NCI-H146 treated with DMSO at 0.1 percent for 48 hours (cell line): ENCODE results near the gene GABBR2.

Experiments
- DNase-seq: peaks from one replicate; lab custom pipeline; 2025; ENCODE audit not compliant: unreplicated experiment; lab: John Stamatoyannopoulos, UW

The GABBR2 gene

DNA sequence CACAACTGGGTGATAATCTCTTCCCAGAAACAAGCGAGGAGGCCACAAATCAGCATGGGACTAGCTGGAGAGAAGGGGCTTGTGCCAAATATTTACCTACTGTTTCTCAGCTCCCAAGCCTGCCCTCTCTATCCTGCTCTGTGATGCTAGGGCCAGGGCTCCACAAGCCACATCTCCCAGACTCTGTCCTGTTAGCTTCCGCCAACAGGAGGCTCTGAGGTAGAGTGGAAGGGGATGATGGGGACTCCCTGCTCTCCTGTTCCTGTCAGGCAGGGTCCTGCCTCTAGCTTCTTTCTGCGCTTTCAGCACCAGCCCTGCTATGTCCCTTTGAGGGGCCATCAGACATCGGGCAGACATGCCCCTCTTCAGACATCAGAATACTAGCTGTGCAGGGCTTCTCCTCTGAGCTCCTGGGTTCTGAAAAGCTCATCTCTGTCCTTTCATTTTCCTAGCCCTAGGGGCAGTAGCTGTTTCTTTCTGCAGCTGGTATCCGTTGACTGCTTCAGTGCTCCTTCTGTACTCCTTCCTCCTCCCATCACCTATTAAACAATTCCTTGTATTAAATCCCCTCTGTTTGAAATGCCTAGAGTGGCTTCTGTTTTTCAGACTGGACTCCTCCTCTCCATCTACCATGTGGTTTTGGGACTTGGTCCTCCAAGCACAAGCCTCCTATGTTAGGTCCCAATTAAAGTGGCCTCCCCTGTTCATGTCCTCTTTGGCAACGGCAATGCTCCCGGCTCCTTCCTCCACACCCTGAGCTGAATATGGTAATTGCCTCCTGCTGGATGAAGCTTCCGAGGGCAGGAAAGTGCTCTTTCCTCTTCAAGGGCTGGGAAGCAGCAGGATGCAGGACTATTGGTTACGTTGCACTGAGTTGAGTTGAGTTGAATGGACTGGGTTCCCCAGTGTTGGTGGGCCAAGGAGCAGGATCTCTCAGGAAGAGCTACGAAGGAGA lies 292.2 kb downstream of the GABBR2 start:
- no peak for DNase-seq

DNA sequence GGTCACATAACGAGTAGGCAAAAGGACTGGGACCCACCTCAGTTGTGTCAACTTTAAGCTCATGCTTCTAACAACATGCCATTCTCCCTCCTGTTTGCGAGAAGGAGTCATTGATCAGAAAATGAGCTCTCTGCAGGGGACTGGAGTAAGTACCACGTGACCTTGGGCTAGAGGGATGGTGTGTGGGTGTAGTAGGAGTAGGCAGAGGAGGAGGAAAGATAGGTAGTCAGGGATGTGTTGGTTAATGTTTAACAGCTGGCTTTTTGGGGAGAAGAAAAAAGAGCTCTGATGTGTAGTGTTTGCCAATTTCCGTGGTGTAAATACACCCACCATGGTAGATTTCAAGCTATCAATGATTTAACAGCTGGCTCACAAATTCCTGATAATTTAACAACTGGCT lies 293.0 kb downstream of the GABBR2 start:
- no peak for DNase-seq

DNA sequence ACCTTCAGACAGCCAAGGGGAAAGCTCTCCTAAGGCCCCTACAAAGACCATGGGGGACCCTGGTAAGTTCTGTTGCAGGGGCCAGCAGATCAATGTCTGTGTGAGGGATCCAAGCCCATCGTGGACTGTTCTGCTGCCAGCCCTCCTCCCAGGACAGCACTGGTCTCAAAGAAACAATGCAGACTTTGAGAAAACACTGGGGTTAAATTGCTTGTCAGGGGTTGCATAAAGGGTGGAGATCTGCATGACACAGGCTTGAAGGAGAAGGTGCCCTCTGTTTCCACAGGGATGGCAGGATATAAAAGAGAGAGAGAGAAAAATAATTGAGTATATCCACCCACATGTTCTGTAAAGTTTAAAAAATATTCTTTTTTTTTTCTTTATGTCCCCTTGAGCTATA lies 295.7 kb downstream of the GABBR2 start:
- DNase-seq, result no peak

DNA sequence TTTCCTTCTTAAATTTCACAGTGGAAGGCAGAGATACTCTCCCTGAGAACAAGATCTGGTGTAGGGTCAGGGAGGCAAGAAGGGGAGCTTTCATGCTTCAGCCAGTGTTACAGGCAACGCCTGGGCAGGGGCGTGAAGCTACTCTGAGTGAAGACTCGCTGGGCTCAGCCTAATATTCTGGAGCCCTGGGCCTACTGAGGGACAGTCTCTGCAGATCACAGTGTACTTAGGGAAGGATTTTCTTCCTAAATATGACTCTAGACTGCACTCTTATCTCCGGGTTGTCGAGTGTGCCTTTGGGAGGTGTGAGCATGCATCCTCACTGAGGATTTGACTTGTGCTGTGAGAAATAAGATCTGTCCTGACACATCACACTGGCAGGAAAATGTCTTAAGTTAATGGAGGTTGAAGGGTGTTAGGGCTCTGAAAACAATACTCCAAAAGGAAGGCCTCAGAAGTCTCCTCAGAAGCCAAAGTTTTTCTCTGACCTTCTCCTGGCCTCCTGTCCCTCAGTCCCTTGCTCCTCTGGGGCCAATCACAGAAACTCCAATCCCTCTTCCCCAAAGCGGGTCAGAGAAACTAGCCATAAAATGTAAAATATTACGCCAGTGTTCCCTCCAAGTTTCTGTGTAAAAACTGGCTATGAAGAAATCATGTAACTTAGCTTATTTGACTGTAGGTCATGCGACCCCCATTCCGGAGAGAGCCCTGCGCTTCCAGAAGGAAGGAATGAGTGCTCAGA lies 296.5 kb downstream of the GABBR2 start:
- no peak for DNase-seq

DNA sequence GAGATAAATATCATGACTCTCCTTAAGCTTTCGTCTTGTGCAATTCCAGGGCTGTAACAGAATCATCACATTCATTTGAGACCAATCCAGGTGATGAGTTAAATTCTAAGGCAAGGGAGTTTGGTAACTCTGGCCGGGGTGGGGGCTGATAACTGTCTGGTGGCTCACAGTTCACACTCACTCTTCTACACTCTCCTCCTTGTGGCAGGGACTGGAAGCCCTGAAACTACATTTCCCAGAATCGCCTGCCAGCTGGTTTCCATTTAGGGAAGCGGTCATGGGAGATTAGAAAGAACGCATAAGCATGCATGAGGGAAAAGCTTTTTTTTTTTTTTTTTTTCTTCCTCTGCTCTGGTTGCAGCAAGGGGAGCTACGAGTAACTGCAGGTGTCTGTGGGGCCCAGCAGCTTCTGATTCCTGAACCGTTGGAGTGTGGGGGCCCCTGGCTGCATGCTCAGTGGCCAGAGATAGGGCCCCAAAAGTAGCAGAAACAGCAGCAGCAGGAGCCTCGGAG lies 298.5 kb downstream of the GABBR2 start:
- no peak for DNase-seq

DNA sequence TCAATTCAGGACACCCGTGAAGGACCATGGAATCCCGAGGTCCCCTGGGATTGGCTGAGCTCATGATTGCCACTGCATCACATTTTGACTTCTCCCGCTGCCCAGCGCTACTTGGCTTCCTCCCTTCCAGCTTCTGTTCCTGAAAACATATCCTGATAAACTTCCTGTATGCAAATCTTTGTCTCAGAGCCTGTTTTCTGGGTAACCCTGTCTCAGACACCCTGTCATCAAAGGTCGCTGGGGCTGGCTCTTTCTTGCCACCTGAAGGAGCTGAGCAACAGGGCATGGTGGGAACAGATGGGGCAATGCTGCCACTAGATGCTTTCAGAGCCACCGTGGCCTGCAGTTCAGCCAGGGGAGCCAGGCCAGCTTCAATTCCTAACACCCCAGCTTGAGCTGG lies 299.0 kb downstream of the GABBR2 start:
- no peak for DNase-seq

DNA sequence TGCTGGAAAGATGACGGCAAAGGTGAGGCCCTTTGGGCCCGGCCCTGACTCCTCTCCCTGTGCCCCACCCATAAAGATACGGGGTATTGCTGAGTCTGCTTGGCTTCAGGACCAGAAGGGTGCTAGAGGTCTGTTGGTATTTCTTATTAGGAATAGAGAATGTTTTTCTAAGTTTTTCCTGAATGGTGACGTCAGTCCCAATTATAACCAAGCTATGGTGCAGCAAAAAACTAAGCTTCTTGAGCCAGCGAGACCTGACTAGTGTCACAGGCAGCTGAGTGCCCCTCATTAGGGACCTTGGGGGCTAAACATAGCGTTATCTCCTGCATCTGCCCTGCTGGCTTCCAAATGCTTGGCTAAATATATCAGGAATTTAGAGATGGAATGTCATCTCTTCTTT lies 302.3 kb downstream of the GABBR2 start:
- no peak for DNase-seq

DNA sequence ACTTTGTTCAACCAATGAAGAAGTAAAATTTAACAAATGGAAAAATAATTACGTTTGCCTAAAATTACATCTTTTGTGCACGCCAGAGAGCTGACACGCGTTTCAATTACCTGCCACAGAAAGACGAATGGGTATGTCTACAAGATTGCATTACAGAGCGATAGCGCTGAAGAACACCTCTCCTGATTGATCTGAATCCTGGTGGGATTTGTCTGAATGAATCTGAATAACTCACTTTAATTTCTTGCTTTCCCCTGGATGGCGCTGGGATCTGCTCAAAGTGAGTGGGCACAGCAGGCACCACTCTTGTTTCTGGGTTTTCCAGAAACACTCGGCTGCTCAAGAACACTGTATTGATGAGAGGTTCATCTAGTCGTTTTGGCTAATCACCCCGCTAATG lies 304.5 kb downstream of the GABBR2 start:
- no peak for DNase-seq

DNA sequence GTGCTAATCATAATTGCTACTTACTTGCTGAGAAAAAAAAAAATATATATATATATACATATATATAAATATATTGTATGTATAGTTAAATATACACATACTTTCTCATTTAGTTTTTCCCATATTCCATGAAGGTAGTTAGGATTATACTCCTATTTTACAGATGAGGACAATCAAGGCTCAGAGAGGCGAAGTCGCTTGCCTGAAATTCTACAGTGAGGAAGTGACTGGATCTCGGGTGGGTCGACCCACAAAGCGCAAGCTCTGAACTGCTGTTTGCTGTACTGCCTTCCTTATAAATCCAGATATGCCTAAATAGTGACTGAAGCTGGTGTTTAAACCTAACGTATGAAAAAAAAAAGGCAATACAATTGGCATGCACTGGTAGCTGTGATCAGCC lies 305.0 kb downstream of the GABBR2 start:
- DNase-seq, result no peak

DNA sequence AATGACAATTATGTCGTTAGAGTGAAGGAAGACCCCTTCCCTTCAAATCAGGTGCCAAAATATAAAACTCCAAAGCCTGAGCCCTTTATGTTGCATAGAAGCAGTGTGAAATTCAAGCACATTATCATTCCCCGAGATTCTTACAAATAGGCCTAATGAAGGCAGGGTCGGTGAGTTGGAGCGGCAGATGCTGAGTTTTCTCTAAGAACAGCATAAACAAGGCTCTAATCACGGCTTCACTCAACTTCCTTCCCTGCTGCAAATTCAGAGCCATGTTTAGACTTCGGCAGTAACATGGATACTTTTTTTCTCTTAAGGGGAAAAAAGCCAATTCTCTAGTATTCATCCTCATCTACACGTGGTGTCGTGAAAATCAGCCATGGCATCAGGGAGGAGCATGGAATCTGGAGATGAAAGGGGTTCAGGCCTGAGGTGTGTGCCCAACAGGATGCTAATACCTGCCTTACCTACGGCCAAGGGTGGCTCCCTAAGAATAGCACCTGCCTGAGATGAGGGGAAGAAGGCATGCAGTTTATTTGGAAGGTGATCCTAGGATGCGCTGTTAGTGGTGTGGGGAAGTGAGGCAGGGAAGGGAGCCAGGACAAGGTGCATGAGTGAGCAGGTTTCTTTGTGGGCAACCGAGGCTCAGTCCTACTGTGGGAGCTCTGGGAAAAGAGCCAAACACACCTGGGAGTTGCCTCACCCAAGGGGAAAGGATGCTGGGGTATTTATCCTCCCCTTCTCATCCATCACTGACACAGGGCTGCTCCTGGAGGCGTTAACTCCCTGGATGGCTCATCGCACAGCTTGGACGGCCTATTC lies 306.5 kb downstream of the GABBR2 start:
- DNase-seq, result no peak

DNA sequence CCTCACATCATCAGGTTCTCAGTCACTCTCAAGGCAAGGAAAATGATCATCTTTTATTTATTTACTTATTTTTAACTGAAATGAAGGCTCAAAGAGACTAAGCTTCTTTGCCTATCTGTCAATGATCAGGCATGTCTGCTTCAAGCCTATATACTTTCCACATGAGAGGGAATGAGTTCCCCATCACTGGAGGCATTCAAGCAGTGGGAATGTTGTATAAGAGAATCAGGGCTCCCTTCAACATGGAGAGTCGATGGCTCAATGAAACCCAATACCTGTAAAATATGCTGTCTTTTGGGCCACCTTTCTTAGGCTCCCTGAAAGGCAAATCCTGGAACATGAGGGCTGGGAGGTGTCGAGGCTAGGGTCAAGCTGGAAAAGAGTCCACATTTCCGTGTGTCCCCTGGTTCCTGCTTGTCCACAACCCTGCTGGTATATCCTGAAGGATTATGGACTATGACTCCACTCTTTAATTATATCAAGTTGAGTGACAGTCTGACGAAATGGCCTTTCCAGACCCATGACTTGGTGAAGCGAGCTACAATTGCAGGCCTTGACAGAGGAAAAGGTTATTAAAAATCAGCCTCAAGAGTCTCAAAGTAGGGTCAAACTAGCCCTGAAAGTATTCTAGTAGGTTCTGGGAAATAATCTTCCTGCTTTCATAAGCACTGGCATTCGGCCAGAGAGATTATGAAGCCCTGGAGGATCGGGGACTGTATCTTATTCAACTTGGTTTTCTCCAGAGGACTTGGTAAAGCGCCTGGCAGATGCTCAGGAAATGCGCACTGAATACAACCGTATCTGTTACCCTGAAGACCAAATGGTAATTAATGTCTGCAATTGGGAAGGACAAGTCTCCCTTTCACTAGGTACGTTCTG lies 307.4 kb downstream of the GABBR2 start:
- no peak for DNase-seq

DNA sequence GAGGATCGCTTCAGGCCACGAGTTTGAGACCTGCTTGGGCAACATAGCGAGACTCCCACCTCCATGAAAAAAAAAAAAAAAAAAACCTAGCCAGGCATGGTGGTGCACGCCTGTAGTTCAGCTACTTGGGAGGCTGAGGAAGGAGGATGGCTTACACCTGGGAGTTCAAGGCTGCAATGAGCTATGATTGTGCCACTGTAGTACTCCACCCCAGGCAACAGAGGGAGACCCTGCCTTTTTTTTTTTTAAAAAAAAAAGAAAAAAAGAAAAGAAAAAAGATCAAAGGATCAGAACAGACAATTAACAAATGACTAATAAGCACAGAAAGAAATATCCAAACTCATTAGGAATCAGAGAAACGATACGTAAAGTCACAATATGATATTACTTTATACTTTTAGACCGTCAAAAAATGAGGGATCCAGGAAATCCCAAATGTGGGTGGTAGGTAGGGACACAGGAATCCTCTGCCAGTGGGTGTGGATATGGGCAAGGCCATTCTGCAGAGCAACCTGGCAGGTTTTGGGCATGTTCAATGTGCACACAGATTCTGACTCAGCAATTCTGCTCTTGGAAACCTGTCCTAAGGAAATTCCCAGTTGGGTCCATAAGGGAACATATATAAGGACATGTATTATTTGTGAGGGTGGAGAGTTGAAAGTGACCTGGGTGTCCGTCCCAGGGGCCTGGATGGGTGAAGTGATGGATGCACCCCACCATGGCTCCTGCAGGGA lies 308.6 kb downstream of the GABBR2 start:
- DNase-seq, result no peak

DNA sequence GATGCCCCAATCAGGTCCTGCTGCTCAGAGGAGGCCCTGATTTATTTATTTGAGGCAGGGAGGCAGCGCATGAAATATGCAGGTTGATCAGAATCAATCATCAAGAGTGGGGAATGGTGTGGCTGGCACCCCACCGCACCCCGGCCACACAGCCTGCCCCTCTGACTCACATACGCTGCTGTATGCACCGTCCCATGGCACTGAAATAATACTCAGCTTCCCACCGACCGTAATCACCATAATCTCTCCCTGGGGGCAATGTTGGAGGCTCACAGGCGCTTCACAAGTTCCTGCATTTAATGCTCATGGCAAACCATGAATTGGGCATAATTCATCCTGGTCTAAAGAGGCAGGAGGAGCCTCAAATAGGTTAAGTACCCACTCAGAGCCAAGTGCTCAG lies 312.1 kb downstream of the GABBR2 start:
- DNase-seq, result no peak

DNA sequence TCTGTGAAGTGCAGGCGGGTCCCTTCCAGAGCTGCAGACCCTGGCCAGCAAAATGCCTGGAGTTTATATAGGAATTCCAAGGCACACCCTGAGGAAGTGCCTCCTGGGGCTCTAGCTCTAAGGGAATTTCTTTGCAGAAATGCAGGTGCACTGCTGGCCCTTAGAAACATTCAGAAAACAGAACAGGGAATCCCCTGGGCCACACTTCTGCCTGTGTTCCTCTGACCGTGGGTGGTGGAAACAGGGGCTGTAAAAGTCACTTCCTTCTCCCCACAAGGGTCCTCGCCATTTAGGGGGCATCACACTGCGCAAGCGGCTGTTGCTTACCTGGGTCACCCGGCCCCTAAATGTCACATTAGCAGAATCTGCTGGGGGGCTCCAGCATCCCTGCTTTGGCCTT lies 312.5 kb downstream of the GABBR2 start:
- no peak for DNase-seq

DNA sequence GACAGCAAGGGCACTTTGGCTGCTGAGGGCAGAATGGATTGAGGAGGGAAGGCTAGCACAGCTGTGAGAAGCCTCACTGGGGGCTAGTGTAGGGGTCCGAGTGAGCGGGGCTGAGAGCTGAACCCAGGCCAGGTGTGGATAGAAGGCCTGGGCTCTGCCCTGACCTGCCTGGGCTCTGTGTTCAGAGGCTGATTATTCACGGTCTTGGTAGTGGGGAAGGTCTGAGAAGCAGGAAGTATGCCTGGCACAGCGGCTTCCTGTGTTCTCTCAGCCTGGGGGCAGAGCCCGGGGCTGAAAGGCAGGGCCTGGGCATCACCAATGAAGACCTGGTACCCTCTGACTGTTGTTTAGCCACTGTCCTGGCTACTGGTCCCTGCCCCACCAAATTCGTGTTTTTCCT lies 316.9 kb downstream of the GABBR2 start:
- no peak for DNase-seq

DNA sequence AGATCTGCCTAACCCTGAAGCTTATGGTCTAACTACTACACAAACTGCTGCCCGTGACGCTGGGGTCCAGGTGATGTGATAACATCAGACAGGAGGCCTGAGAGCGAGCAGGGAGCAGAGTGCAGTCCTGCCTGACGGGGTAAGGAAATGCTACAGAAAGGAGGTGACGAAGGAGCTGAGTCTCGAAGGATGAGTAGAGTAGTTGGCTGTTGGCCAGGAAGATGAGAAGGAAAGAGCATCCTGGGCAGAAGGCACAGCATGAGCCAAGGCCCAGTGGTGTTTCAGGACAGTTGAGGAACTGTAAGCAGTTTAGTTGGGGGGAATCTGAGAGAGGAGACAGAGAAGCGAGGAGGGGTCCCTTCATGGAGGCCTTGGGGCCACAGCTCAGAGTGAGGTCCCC lies 317.3 kb downstream of the GABBR2 start:
- DNase-seq, result no peak

DNA sequence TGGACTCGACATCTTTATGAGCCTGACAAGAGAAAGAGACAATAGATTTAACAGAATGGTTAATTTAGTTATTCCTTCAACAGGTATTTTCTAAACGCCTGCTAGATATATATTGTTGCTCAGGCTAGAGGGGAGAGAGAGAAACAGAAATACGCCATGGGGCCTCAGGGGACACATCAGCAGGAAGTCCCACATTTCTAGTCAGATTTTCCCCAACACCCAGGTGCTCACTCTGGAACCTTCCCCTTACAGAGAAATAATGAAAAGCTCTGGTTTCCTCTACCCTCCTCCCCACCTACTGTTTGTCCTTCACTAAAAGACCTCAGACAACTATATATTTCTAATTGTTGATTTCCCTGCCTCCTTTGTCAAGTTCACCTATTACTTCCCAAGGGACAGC lies 323.0 kb downstream of the GABBR2 start:
- DNase-seq, result no peak

DNA sequence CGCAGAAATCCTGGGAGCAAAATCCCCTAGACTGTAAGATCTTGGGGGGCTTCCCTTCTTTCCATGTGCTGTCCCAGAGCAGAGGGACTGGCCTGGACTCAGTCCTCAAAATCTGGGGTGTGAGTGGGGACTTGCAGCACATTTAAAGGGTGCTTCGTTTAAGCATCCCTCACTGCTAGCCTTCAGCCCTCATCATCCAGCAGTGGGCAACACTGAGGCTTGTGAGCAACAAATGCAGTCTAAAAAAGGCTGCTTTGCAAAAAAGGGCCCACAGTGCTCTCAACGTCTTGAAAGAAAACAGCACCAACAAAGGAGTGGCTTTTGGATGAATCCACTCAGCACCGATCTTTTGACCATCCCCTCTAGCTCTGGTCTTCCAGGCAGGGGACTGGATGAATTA lies 325.0 kb downstream of the GABBR2 start:
- no peak for DNase-seq

DNA sequence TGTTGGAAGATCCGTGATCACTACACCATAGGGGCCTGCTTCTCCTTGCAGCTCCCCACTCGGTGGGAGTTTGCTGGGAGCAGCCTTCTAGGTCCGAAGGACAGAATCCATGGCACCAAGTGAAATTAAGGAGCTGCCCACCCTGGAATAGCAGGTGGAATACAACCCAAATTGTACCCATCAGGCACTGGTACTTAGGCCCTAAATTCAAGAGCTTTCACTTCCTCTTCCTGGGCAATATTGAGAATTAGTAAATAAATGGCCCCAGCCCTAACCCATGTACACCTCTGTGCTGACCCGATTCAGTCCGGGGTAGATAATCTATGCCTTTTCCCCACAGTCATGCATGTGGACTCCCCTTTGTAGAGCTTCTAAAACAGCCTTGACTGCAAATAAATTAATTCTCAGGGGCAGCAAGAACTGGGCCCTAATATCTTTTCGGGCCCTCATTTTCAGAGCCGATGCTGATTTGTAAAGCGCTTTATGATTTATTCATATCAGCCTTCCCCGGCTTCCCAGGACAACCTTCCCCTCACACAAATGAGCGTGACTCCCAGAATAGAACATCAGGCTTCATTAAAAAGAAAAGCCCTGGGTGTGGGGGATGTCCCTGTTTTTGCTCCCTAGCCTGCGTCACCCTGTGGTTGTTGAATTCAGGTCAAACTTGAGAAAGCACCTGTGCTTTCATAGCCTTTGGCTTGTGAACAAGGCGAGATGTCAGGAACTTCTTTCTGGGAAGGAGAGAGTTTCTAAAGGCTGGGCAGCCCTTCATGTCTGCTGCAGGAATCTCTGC lies 327.2 kb downstream of the GABBR2 start:
- DNase-seq, result no peak
